ENCODE measurements around the gene GOLGA1. TPM values are rescaled to one million over a fixed set of nuclear protein-coding genes. Genes with fewer than 3 reads are reported as not detected.

Gene GOLGA1
- total RNA-seq, 1 experiment from 2014 or later = 9.6 TPM

Other genes with a start within 250 kb of the GOLGA1 start
- 164 to 222 TPM (median 218 TPM) in 3 replicates for gene NR6A1, start 169.8 kb downstream of the GOLGA1 start, total RNA-seq (2021)
- gene OLFML2A, start 163.9 kb downstream of the GOLGA1 start, total RNA-seq (2021) = 6.7 to 11.6 TPM (median 11.2 TPM) in 3 replicates
- not detected in 3 replicates for gene WDR38, start 87.6 kb downstream of the GOLGA1 start, total RNA-seq (2021)
- 1,710 to 1,958 TPM (median 1,927 TPM) in 3 replicates for gene RPL35, start 79.1 kb downstream of the GOLGA1 start, total RNA-seq (2021)
- gene ARPC5L, start 79.0 kb downstream of the GOLGA1 start, total RNA-seq (2021) = 40.0 to 47.2 TPM (median 40.5 TPM) in 3 replicates
- gene SCAI, start 202.4 kb upstream of the GOLGA1 start, total RNA-seq (2021) = 20.4 to 25.6 TPM (median 25.0 TPM) in 3 replicates
- gene PPP6C, start 248.7 kb upstream of the GOLGA1 start, total RNA-seq (2021) = 40.9 to 47.4 TPM (median 41.4 TPM) in 3 replicates

All from WTC11 (cell line).